ENCODE results near the gene FKBP1B. TPM values are rescaled to one million over a fixed set of nuclear protein-coding genes. Genes with fewer than 3 reads are reported as not detected.

Gene FKBP1B
- total RNA-seq, 1 experiment from 2014 or later = 59.7 TPM

GRCh38 chr2:24104906-24105305, 55.4 kb downstream of the FKBP1B start:
- no peak overlapping the region for H2BK20ac ChIP-seq (ENCODE audit: low read depth, low read length, poor library complexity, severe bottlenecking)
- TF ChIP-seq CTCF (conservative IDR thresholded peaks at IDR 0.05) = no peak
- no peaks in the 10 kb centered on the region for H3K23me2 ChIP-seq (ENCODE audit: insufficient read length, low read depth, low read length, poor library complexity, severe bottlenecking)
- H3K27me3 ChIP-seq (ENCODE audit: insufficient read depth, low read length) = no peaks in the 10 kb centered on the region
- H3K9ac ChIP-seq (ENCODE audit: extremely low read depth, insufficient read length, low read length) = no peak overlapping the region
- no peaks in the 10 kb centered on the region for H3K79me2 ChIP-seq (ENCODE audit: insufficient read depth, low read length)
- no peak overlapping the region for H3K27ac ChIP-seq (ENCODE audit: insufficient read length, low read depth, low read length)
- no peaks in the 10 kb centered on the region for H3K4me1 ChIP-seq (ENCODE audit: insufficient read depth, low read length)
- H3K23ac ChIP-seq (ENCODE audit: insufficient read length, low read depth, low read length) = no peak overlapping the region
- H3K4me2 ChIP-seq (ENCODE audit: insufficient read depth, insufficient read length, low read length) = no peak overlapping the region
- H3T11ph ChIP-seq (ENCODE audit: low read length) = no peak overlapping the region
- no peak overlapping the region for H3K18ac ChIP-seq (ENCODE audit: insufficient read length, low read depth, low read length)
- H2BK5ac ChIP-seq (ENCODE audit: insufficient read length, low read length) = no peak overlapping the region
- H3K4me1 Mint-ChIP-seq = peaks cover 0 to 5% of the 10 kb centered on the region in 2 experiments; a peak in 1 of 4 replicates
- H3K79me1 ChIP-seq (ENCODE audit: insufficient read depth, low read depth, low read length, poor library complexity, severe bottlenecking) = no peaks in the 10 kb centered on the region
- no peak overlapping the region for H2AK5ac ChIP-seq (ENCODE audit: insufficient read length, low read length)
- H3K56ac ChIP-seq (ENCODE audit: insufficient read length, low read depth, low read length) = no peak overlapping the region
- H4K8ac ChIP-seq (replicated peaks; ENCODE audit: insufficient read length, low read depth, low read length) = peak overlapping the region; percentile 18
- no peak overlapping the region for H4K91ac ChIP-seq (ENCODE audit: insufficient read length, low read depth, low read length)
- H2BK12ac ChIP-seq (ENCODE audit: insufficient read length, low read depth, low read length) = no peak overlapping the region
- no peaks in the 10 kb centered on the region; the same call in 1 of the 2 replicates for H3K27me3 Mint-ChIP-seq (ENCODE audit: low read depth)
- H3K27ac Mint-ChIP-seq = peak overlapping the region in 1 of 3 experiments; percentile 82; a peak in 1 of 7 replicates
- no peak overlapping the region for H2BK120ac ChIP-seq (ENCODE audit: low read depth, low read length, poor library complexity, severe bottlenecking)
- DNase-seq = no peak
- H3K4ac ChIP-seq (ENCODE audit: low read depth, low read length) = no peak overlapping the region
- H3K9me3 Mint-ChIP-seq = peaks cover 14 to 21% of the 10 kb centered on the region in 2 experiments; a peak in 4 of 5 replicates
- no peak overlapping the region for H2AFZ ChIP-seq (ENCODE audit: low read length)
- WGBS (ENCODE audit: extremely low coverage, insufficient read length, low lambda C conversion rate) = no CpG with 5 or more reads among the region's 4 CpGs
- H3K4me3 Mint-ChIP-seq = no peak overlapping the region
- no peak overlapping the region for H2BK15ac ChIP-seq (ENCODE audit: low read depth, low read length)
- H3K14ac ChIP-seq (ENCODE audit: insufficient read depth, low read length) = no peak overlapping the region; the same call in 1 of the 2 replicates
- H3K36me3 Mint-ChIP-seq (ENCODE audit: insufficient read depth in 1 of 3, low read depth in 3 of 3) = peaks cover 0 to 9% (median 0%) of the 10 kb centered on the region in 3 experiments; a peak in 3 of 7 replicates
- no peaks in the 10 kb centered on the region for H4K20me1 ChIP-seq (ENCODE audit: control insufficient read depth, insufficient read depth, insufficient read length)
- no peak overlapping the region for H4K5ac ChIP-seq (ENCODE audit: insufficient read length, low read depth, low read length)
- H3K9me3 ChIP-seq (ENCODE audit: control insufficient read depth, low read depth, low read length) = no peaks in the 10 kb centered on the region
